Prostate gland (tissue), 2 donors: ENCODE results near the gene MT1H. TPM values are rescaled to one million over a fixed set of nuclear protein-coding genes. Genes with fewer than 3 reads are reported as not detected.

Source experiments
- DNase-seq: peaks from one replicate; pipeline ENCODE4 v3.0.0-alpha.2; 2019; ENCODE audit warnings: low spot score
- H3K27ac ChIP-seq, 2 donors: fragments of 200-600 bp; sonication (generic); 2 replicates each; pipeline ENCODE4 v1.5.1; 2017 to 2019
- H3K27me3 ChIP-seq: fragments of 200-600 bp; sonication (generic); replicated peaks from 2 replicates; pipeline ENCODE4 v1.5.1; 2019; ENCODE audit not compliant: insufficient read depth
- H3K36me3 ChIP-seq, 2 donors: fragments of 200-600 bp; sonication (generic); 1 replicate in 1 of 2; 2 replicates in 1 of 2; pipeline versions ENCODE4 v1.5.1 to v1.8.1; 2017 to 2019
- H3K4me1 ChIP-seq: fragments of 200-600 bp; sonication (generic); replicated peaks from 2 replicates; pipeline ENCODE4 v1.5.1; 2019
- H3K4me3 ChIP-seq, 2 donors: fragments of 200-600 bp; sonication (generic); 2 replicates each; pipeline ENCODE4 v1.5.1; 2017 to 2019
- H3K9me3 ChIP-seq: fragments of 200-600 bp; sonication (generic); 2 replicates; pipeline ENCODE4 v1.5.1; 2017
- POLR2A ChIP-seq: fragments of 450-650 bp; IDR thresholded peaks from one replicate; pipeline ENCODE4 v1.6.1; 2016; ENCODE audit warnings: antibody characterized with exemption, mild to moderate bottlenecking
- POLR2AphosphoS5 ChIP-seq: sonication (generic); formaldehyde crosslinking; IDR thresholded peaks from one replicate; pipeline ENCODE4 v1.6.1; 2017; ENCODE audit warnings: antibody characterized with exemption
- WGBS: methylation state at CpG from one replicate; pipeline ENCODE4 v1.1.5; 2018; 5-methylcytosine and 5-hydroxymethylcytosine counted together
- intact Hi-C: fragments of 100-400 bp; cut with DNase I; formaldehyde crosslinking; loops from one replicate; pipeline ENCODE4 v1.14.2; 2022
- total RNA-seq, 2 donors: library from RNA; depleted of rRNA; stranded (reverse); fragments of >200 nt; gene quantifications; one replicate each; pipeline ENCODE4 v1.1.0, GENCODE V29; 2016
- TF ChIP-seq, protein P1 (sequence below), 4 experiments: fragments of 200-600 bp in 2 of 4; fragments of 450-650 bp in 2 of 4; sonication (generic) in 2 of 4; IDR thresholded peaks; 1 replicate in 3 of 4; 2 replicates in 1 of 4; pipeline ENCODE4 v1.5.1; 2016 to 2019; ENCODE audit warnings: antibody characterized with exemption in 4 of 4, mild to moderate bottlenecking in 2 of 4, moderate library complexity in 2 of 4

MT1H gene
- total RNA-seq, 2 donors from 2014 or later = 10.5 TPM; not detected in 1

GRCh38 chr16:56625140-56625942 lies 44.3 kb upstream of the MT1H start, which contains the start of gene MT1E:
Gene MT1E, plus strand, starts transcription at chr16:56625781. Its CDS starts 71 bp downstream, at chr16:56625852.
- TF ChIP-seq POLR2AphosphoS5 = peak; percentile 18
- TF ChIP-seq, protein P1, sequence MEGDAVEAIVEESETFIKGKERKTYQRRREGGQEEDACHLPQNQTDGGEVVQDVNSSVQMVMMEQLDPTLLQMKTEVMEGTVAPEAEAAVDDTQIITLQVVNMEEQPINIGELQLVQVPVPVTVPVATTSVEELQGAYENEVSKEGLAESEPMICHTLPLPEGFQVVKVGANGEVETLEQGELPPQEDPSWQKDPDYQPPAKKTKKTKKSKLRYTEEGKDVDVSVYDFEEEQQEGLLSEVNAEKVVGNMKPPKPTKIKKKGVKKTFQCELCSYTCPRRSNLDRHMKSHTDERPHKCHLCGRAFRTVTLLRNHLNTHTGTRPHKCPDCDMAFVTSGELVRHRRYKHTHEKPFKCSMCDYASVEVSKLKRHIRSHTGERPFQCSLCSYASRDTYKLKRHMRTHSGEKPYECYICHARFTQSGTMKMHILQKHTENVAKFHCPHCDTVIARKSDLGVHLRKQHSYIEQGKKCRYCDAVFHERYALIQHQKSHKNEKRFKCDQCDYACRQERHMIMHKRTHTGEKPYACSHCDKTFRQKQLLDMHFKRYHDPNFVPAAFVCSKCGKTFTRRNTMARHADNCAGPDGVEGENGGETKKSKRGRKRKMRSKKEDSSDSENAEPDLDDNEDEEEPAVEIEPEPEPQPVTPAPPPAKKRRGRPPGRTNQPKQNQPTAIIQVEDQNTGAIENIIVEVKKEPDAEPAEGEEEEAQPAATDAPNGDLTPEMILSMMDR (IDR thresholded peaks at IDR 0.05) = no peak
- TF ChIP-seq POLR2A = peak; percentile 39
- peak; percentile 50 for DNase-seq
- Histone ChIP-seq H3K36me3 (no peaks in the 10 kb centered on the region), H3K4me3 (peak within 1 kb of the TSS; percentile 31 to 54), H3K4me1 (no peaks in the 10 kb centered on the region), H3K27ac (peak within 1 kb of the TSS; percentile 68 to 82), H3K27me3 (no peaks in the 10 kb centered on the region), H3K9me3 (no peaks in the 10 kb centered on the region)
- intact Hi-C loops = no loop called here
- WGBS = 11% methylated on average over 37 of the region's 62 CpGs

GRCh38 chr16:56625943-56626654 lies 43.5 kb upstream of the MT1H start:
- DNase-seq = no peak
- intact Hi-C loops = no loop called here
- Histone ChIP-seq H3K27me3 (no peaks in the 10 kb centered on the region), H3K9me3 (no peaks in the 10 kb centered on the region), H3K27ac (peak overlapping the region; percentile 68 to 82), H3K36me3 (no peaks in the 10 kb centered on the region), H3K4me1 (no peaks in the 10 kb centered on the region), H3K4me3 (peak overlapping the region; percentile 31 to 54)
- TF ChIP-seq POLR2A = no peak
- TF ChIP-seq POLR2AphosphoS5 = peak; percentile 16
- TF ChIP-seq, protein P1 (IDR thresholded peaks at IDR 0.05) = no peak
- 37% methylated on average over 16 of the region's 16 CpGs for WGBS

- Histone ChIP-seq H3K9me3 (no peaks in the 10 kb centered on the region), H3K4me1 (no peaks in the 10 kb centered on the region), H3K27me3 (no peaks in the 10 kb centered on the region), H3K36me3 (no peaks in the 10 kb centered on the region), H3K27ac (peak overlapping the region; percentile 42 to 82), H3K4me3 (peak overlapping the region; percentile 31 to 54)
- intact Hi-C loops = no loop called here
- 56% methylated on average over 7 of the region's 7 CpGs for WGBS
- no peak for DNase-seq
- TF ChIP-seq POLR2AphosphoS5 (no peak), POLR2A (no peak)
- TF ChIP-seq, protein P1 (IDR thresholded peaks at IDR 0.05) = no peak
Measured at GRCh38 chr16:56626685-56627084, 42.9 kb upstream of the MT1H start.

DNA sequence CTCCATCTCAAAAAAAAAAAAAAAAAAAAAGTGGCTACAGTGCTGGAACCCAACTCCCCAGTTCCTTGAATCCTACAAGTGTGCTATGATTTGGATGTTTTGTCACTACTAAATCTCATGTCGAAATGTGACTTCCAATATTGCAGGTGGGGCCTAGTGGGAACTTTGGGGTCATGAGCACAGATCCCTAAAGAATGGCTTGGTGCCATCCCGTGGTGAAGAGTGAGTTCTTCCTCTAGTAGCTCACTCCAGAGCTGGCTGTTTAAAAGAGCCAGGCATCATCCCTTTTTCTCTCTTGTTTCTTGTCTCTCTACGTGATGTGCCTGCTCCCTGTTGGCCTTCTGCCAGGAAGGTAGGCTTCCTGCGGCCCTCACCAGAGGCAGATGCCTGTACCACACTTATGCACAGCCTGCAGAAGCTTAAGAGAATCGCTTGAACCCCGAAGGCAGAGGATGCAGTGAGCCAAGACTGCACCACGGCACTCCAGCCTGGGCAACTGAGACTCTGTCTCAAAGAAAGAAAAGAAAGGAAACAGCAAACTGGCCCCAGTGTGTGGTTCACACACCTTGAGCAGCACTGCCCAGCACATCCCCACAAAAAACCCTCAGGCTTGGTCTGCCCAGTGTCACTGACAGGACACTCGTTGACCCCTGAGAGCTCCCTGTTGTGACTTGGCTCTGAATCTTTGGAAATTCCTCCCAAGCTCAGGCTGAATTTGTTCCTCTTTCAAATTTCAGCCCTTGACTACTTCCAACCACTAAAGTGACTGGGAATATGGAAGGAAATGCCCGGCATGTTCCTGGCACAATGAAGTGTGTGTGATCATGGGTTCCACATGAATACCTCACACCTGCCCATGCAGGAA lies 40.9 kb upstream of the MT1H start:
- H3K27ac ChIP-seq = no peak overlapping the region
- no peak for DNase-seq

More for the DNA sequence above, 40.9 kb upstream of the MT1H start:
- H3K36me3 ChIP-seq = no peaks in the 10 kb centered on the region
- no peaks in the 10 kb centered on the region for H3K27me3 ChIP-seq
- WGBS = 76% methylated on average over 9 of the region's 9 CpGs
- no peaks in the 10 kb centered on the region for H3K9me3 ChIP-seq
- no peaks in the 10 kb centered on the region for H3K4me1 ChIP-seq
- intact Hi-C loops = no loop called here
- TF ChIP-seq POLR2A = no peak
- no peak for TF ChIP-seq POLR2AphosphoS5
- TF ChIP-seq, protein P1 (IDR thresholded peaks at IDR 0.05) = no peak
- no peak overlapping the region for H3K4me3 ChIP-seq
